Stimulated activated CD8-positive, alpha-beta memory T cell treated with anti-CD3 and anti-CD28 coated beads, Interleukin-15, amount 100 ng/mL, for 4 hours (primary cell): ENCODE measurements around the gene MRPS26.
A peak's percentile ranks its signal among the peaks of the same experiment; 100 is the strongest.
"Not testable (repeated sequence)": the region's sequence is repeated elsewhere in the genome, so short reads cannot be mapped to it uniquely, and the experiment has no call there.

Source experiments
- DNase-seq, 2 donors: peaks; one replicate each; pipeline ENCODE4 v3.0.0-alpha.2; 2020; ENCODE audit warnings: low read depth in 2 of 2

Gene MRPS26

DNA sequence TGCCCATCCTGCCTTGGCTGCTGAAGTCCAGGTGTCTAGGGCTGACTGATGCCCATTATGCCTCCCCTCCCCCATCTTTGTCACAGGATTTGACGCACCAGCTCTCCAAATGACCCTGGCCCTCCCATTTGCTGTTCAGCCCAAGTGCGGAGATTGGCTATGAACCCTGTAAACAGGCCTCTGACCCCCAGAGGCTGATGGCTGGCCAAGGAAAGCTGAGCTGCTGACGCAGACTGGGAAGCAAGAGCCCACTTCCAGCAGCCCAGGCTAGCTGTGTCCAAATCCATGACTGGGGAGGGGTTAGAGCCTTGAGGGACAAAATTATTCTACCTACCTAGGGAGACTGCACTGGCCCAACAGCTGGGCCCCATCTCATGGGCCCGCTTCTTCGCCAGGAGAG lies 3.2 kb upstream of the MRPS26 start:
- no peak for DNase-seq

DNA sequence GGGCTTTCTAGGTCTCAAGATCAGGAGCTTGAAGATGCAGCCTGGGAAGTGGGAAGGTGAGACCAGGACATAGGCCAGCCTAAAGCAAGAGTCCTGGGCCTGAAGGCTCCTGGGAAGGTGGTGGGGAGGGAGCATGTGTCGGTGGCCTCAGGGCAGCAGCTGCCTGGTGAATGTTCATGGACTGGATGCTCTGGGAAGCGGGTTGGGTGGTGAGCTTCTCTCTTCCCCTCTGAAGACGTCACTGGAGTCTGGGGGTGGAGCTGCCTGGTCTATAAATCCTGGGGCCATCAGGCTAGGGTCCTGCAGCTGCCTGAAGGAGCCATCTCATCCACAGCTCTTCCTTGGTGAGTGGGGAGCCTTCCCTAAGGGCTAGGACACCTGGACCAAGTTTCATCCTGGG lies 2.5 kb upstream of the MRPS26 start, which contains the start of gene GNRH2:
TSS of gene GNRH2 (plus strand) at position 301 of the 400 bp plus-strand sequence. CDS start 793 bp downstream, outside the sequence.
- no peak for DNase-seq

- DNase-seq, result no peak
Measured at GRCh38 chr20:3044336-3044965, 1.4 kb upstream of the MRPS26 start.

DNA sequence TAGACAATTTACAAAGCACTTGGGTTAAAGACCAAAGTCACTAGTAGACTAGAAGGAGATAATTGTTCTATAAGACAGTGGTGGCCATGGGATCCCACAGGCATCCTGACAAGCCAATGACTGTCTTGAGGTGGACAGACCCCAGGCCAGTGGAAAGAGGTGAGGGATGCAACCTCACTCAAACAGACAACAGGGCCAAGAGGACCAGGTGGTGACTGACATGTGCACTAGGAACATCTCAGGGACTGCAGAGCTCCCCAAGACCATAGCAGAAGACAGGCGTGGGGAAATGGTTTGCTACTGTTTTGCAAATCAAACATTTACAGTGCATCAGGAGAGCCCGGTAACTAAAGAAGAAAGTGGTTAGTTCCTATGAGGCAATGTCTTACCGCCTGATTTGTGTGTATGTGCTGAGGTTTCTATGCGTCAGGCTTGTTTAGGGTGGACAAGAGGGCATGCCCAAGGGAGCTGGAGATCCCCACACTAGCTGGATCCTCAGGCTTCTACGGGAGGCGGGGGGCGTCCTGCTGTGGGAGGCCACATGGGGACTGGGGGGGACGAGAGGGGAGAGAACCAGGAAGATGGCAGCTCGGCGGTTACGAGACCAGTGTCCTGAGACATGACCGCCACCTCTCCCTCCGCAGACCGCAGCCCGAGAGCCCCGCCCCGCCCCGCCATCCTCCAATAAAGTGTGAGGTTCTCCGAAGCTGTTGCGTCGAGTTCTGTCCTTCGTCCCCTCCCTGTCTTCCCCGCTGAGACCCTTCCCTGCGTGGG lies 623 bp upstream of the MRPS26 start:
- DNase-seq, result peak in 1 of 2 donors; percentile 10

- DNase-seq, result no peak
Measured at GRCh38 chr20:3046677-3047462, 1.0 kb downstream of the MRPS26 start.

DNA sequence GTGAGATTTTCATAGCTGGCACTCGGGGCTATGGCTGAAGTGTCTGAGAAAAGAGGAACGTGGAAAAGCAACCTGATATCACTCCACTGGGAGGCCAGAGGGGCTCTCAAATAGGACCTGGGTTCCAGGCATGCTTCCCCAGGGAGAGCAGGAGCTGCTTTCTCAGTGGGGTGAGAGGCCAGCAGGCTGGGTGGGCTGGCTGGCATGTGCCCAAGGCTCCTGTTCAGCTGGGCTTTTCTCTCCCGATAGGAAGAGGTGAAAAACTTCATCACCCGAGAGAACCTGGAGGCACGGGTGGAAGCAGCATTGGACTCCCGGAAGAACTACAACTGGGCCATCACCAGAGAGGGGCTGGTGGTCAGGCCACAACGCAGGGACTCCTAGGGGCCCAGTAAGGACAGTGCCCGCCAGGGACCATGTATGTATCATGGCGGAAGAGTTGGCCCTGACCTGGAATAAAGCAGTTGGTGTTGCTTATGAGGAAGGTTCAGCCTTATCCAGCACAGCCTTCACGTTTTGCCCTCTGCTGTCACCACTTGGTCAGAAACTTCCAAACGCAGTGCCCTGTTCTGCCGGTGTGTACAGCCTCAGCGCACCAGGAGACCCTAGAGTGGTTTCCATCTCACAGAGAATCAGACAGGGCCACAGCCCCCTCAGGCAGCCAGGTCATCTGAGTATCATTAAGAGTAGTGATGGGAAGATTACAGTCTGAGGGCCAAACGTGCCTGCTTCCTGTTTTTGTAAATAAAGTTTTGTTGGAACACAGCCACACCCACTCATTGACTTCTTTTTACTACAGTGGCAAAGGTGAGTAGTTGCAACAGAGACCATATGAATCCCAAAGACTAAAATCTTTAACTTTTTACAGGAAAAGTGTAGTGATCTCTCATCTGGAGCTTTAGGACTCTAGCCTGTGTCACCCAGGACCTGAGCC lies 1.9 kb downstream of the MRPS26 start:
- no peak for DNase-seq

DNA sequence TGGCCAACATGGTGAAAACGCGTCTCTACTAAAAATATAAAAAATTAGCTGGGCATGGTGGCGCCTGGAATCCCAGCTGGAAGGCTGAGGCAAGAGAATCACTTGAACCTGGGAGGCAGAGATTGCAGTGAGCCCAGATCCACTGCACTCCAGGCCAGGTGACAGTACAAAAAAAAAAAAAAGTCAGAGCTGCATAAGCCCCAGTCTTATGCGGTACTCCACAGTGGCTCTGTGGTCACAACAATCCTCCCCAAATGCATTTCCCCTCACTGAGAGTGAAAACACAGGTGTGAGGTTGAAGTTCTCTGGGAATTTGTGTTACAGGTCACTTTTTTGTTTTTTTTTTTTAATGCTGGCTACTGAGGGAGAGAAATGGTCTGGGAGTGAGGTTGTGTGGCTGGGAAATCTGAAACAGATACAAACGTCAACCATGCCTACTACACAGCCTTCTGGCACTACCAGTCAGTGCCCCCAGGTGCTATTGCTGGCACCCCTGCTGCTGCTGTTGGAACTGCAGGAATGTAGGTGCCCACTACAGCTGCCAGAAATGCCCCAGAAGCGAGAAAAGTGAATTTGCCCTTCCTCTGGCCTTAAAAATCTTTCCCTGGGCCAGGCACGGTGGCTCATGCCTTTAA lies 5.7 kb downstream of the MRPS26 start:
- no peak for DNase-seq

- DNase-seq, result no peak
Measured at GRCh38 chr20:3059489-3059888, 13.6 kb downstream of the MRPS26 start.

DNA sequence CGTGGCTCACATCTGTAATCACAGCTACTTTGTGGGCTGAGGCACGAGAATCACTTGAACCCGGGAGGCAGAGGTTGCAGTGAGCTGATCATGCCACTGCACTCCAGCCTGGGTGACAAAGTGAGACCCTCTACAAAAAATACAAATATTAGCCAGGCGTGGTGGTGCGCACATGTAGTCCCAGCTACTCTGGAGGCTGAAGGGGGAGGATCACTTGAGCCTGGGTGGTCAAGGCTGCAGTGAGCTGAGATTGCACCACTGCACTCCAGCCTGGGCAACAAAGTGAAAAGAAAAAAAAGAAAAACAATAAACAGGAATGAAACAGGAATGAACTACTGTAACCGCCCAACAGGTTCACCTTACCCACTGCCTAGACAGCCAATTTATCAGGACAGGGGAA lies 18.3 kb downstream of the MRPS26 start:
- not testable (repeated sequence) for DNase-seq

DNA sequence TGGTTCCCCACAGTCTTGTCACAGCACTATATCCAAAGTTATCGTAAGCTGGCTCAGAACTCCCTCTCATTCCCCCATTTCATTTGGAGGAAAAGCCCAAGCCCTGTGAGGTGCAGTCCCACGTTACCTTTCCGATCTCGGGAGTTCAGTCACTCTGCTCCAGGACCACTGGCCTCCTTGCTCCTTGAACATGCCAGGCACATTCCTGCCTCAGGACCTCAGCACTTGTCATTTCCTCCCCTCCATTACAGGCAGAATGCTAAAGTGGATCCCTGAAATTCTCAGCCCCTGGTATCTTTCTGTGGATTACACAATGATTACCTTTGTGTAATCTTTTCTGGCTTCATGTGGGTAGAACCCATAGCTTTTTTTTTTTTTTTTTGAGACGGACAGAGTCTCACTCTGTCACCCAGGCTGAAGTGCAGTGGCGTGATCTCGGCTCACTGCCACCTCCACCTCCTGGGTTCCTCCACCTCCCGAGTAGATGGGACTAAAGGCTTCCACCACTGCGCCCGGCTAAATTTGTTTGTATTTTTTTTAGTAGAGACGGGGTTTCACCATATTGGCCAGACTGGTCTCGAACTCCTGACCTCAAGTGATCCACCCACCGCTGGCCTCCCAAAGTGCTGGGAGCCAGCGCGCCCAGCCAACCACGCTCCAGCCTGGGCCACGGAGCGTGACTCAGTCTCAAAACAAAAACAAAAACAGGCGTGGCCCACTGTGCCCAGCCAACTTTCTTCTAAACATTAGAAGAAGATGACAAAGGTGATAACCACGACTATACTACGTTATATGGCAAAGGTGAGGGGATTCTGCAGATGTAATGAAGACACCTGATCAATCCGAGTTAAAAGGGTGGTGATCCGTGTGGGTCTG lies 21.5 kb downstream of the MRPS26 start:
- no peak for DNase-seq

GRCh38 chr20:3068075-3068474 lies 22.2 kb downstream of the MRPS26 start:
- DNase-seq, result no peak

DNA sequence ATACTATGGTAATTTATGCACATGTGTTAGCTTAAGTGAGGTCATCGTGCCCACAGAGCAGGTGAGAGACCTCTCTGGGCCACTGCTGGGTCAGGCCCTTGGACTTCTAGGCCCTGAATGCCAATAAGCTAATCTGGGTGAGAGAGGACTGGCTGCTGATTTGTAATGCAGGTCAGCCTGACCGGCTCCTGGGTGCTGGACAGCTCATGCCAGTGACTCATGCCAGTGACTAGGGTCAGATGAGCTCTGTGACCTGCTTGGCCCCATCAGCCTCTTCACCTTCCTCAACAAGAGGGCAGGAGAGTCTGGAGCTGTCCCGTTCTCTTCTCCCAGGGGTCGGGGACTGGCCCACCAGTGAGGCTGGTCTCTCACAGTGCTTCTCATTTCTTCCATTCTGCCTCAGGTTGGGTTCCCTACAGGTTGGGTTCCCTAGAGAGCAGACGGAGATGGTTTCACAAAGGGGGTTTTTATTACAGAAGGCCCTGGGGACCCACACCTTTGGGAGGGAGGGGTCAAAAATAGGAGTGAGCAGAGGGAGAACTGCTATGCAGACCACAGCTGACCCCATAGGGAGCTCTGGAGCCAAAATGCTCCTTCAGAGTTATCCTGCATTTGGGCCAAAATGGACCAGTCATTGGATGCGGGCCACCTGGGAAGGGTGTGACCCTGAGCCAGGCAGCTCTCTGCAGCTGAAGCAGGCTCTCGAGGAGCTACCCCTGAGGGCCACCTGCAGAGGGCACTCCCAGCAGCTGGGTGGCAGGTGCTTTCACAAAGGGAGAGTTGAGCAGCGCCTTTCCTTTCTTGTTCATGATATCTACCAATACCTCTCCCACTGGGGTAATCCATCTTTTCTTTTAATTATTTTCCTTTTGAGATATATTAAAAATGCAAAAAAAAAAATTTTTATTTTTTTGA lies 23.4 kb downstream of the MRPS26 start:
- DNase-seq, result no peak

DNA sequence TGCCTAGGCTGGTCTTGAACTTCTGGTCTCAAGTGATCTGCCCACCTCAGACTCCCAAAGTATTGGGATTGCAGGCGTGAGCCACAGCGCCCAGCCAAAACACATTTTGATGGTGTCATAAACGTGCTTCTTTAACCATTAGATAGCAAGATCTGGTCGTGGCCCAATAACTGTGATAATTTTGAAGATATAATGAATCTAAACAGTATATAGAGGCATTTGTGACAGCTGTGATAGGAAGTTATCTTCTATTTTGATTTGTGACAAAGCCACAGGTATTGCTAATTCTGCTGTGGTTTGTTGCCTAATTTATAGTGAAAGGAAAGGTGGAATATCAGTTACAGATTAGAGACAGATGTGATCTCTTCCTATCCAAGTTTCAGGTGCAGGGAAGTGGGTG lies 24.9 kb downstream of the MRPS26 start:
- no peak for DNase-seq

GRCh38 chr20:3071266-3071609 lies 25.4 kb downstream of the MRPS26 start:
- DNase-seq, result no peak

GRCh38 chr20:3071610-3072529 lies 26.0 kb downstream of the MRPS26 start, which contains the start of gene OXT:
TSS of gene OXT (plus strand) at chr20:3071620. CDS start at chr20:3071656, 36 bp downstream.
- peak; percentile 46 to 53 for DNase-seq

GRCh38 chr20:3072530-3073250 lies 26.8 kb downstream of the MRPS26 start:
- DNase-seq, result no peak

GRCh38 chr20:3073251-3073643 lies 27.4 kb downstream of the MRPS26 start:
- not testable (repeated sequence) for DNase-seq
